HFF-Myc (cell line): ENCODE measurements around the gene SERPINA9.

Source experiments
- DNase-seq: peaks from one replicate; pipeline ENCODE4 v3.0.0-alpha.2; 2011; ENCODE audit warnings: low read depth; ENCODE audit errors: extremely low read depth
- H3K4me3 ChIP-seq: replicated peaks from 2 replicates; pipeline ENCODE4 v1.5.1; 2011; ENCODE audit warnings: low read depth, mild to moderate bottlenecking, control low read depth, low read length
- CTCF ChIP-seq: IDR thresholded peaks from 2 replicates; pipeline ENCODE4 v1.5.1; 2012; ENCODE audit warnings: mild to moderate bottlenecking, low read depth, low read length, control low read depth; ENCODE audit errors: missing control alignments

SERPINA9 gene

GRCh38 chr14:94447206-94447605, 28.8 kb downstream of the SERPINA9 start:
- no peak for DNase-seq
- H3K4me3 ChIP-seq = no peak overlapping the region
- TF ChIP-seq CTCF = no peak

- TF ChIP-seq CTCF = no peak
- no peak overlapping the region for H3K4me3 ChIP-seq
- no peak for DNase-seq
These were observed 29.9 kb downstream of the SERPINA9 start for GRCh38 chr14:94446126-94446525.

- no peak overlapping the region for H3K4me3 ChIP-seq
- no peak for DNase-seq
- no peak for TF ChIP-seq CTCF
These were observed 31.0 kb downstream of the SERPINA9 start for GRCh38 chr14:94445003-94445402.

- H3K4me3 ChIP-seq = no peak overlapping the region
- no peak for DNase-seq
- TF ChIP-seq CTCF = no peak
These were observed 34.3 kb downstream of the SERPINA9 start for GRCh38 chr14:94441531-94442205.

- no peak for TF ChIP-seq CTCF
- DNase-seq = no peak
- no peak overlapping the region for H3K4me3 ChIP-seq
These were observed 34.9 kb downstream of the SERPINA9 start for GRCh38 chr14:94441130-94441529.

- H3K4me3 ChIP-seq = no peak overlapping the region
These were observed 36.4 kb downstream of the SERPINA9 start for GRCh38 chr14:94439453-94440057.

More at GRCh38 chr14:94439453-94440057, 36.4 kb downstream of the SERPINA9 start:
- DNase-seq = no peak
- TF ChIP-seq CTCF = no peak
